HepG2 (cell line): Measurements from ENCODE around the gene CCDC157. TPM values are rescaled to one million over a fixed set of nuclear protein-coding genes. Genes with fewer than 3 reads are reported as not detected.

Experiments
- ERF ChIP-seq: IDR thresholded peaks from 2 replicates; pipeline ENCODE4 v1.6.1; 2018; ENCODE audit warnings: missing biosample characterization, missing genetic modification reagents
- ETV6 ChIP-seq: sonication (generic); formaldehyde crosslinking; conservative IDR thresholded peaks from 2 replicates; pipeline ENCODE4 v1.4.0; 2020; ENCODE audit warnings: missing genetic modification reagents
- FOXA3 ChIP-seq: IDR thresholded peaks from 2 replicates; pipeline ENCODE4 v1.6.1; 2016; ENCODE audit warnings: missing genetic modification reagents, missing compliant biosample characterization
- HNRNPLL ChIP-seq: fragments of 200-400 bp; formaldehyde crosslinking; IDR thresholded peaks from 2 replicates; pipeline ENCODE4 v1.6.1; 2017; ENCODE audit warnings: mild to moderate bottlenecking, low read depth, low read length; ENCODE audit not compliant: poor library complexity, severe bottlenecking
- LCORL ChIP-seq, 2 experiments: fragments of 450-650 bp in 1 of 2; sonication (generic) in 1 of 2; formaldehyde crosslinking in 1 of 2; IDR thresholded peaks; 2 replicates each; pipeline versions ENCODE4 v1.5.0 to v1.6.1; 2017 to 2020; ENCODE audit warnings: antibody characterized with exemption in 1 of 2, missing genetic modification reagents in 1 of 2
- POLR2AphosphoS5 ChIP-seq: IDR thresholded peaks from 2 replicates; pipeline ENCODE4 v1.6.1; 2012; ENCODE audit warnings: low read depth, low read length
- SP5 ChIP-seq: IDR thresholded peaks from 2 replicates; pipeline ENCODE4 v1.6.1; 2016; ENCODE audit warnings: low read depth, borderline replicate concordance
- TFE3 ChIP-seq: IDR thresholded peaks from 2 replicates; pipeline ENCODE4 v1.6.1; 2016
- TGIF2 ChIP-seq: IDR thresholded peaks from 2 replicates; pipeline ENCODE4 v1.6.1; 2016; ENCODE audit warnings: control low read depth, missing compliant biosample characterization
- ZBTB1 ChIP-seq: sonication (generic); formaldehyde crosslinking; IDR thresholded peaks from 2 replicates; pipeline ENCODE4 v1.4.0; 2020; ENCODE audit warnings: missing genetic modification reagents, borderline replicate concordance
- ZHX2 ChIP-seq, 2 experiments: sonication (generic) in 1 of 2; formaldehyde crosslinking in 1 of 2; IDR thresholded peaks; 2 replicates each; pipeline versions ENCODE4 v1.6.1 to v1.9.0; 2014 to 2022; ENCODE audit warnings: antibody characterized with exemption in 1 of 2, borderline replicate concordance in 1 of 2, inconsistent platforms in 1 of 2, low read depth in 1 of 2, missing genetic modification reagents in 1 of 2
- ZNF280B ChIP-seq: sonication (generic); formaldehyde crosslinking; IDR thresholded peaks from 2 replicates; pipeline ENCODE4 v1.5.0; 2020; ENCODE audit warnings: missing genetic modification reagents, mild to moderate bottlenecking, borderline replicate concordance
- ZNF441 ChIP-seq: sonication (generic); formaldehyde crosslinking; IDR thresholded peaks from 2 replicates; pipeline ENCODE4 v1.7.0; 2021; ENCODE audit warnings: missing genetic modification reagents, borderline replicate concordance
- ZNF451 ChIP-seq: sonication (generic); formaldehyde crosslinking; IDR thresholded peaks from 2 replicates; pipeline ENCODE4 v1.5.0; 2020; ENCODE audit warnings: mild to moderate bottlenecking, missing genetic modification reagents
- ZNF589 ChIP-seq: sonication (generic); formaldehyde crosslinking; conservative IDR thresholded peaks from 2 replicates; pipeline ENCODE4 v1.8.0; 2022; ENCODE audit warnings: mild to moderate bottlenecking, moderate library complexity, missing genetic modification reagents
- polyA plus RNA-seq, 8 experiments: library from polyadenylated mRNA; depleted of rRNA in 3 of 8; stranded (reverse) in 7 of 8; unstranded in 1 of 8; fragments of >200 nt; fragmentation: Illumina TruSeq in 4 of 8; extraction: Trizol in 4 of 8; gene quantifications; 2 replicates each; pipeline versions ENCODE4 v1.2.1 to v1.2.3, GENCODE V29; 2011 to 2016; ENCODE audit warnings: low read depth in 4 of 8, missing spikeins in 1 of 8, mixed read lengths in 1 of 8; ENCODE audit not compliant: insufficient read depth in 1 of 8
- total RNA-seq, 5 experiments: library from RNA; depleted of rRNA; stranded (reverse); fragments of >200 nt; fragmentation: Illumina TruSeq; extraction: Trizol; gene quantifications; 2 replicates each; pipeline ENCODE4 v1.2.3, GENCODE V29; 2016; ENCODE audit warnings: low read depth in 1 of 5
- TF ChIP-seq, protein P1 (sequence below): sonication (generic); formaldehyde crosslinking; IDR thresholded peaks from 2 replicates; pipeline ENCODE4 v1.5.0; 2020; ENCODE audit warnings: missing genetic modification reagents

The CCDC157 gene
- total and polyA plus RNA-seq, 2 of the 13 experiments (the other 11 are each of a cell fraction or from before 2014, with no cell fraction given), result 1.4 to 1.6 TPM

DNA sequence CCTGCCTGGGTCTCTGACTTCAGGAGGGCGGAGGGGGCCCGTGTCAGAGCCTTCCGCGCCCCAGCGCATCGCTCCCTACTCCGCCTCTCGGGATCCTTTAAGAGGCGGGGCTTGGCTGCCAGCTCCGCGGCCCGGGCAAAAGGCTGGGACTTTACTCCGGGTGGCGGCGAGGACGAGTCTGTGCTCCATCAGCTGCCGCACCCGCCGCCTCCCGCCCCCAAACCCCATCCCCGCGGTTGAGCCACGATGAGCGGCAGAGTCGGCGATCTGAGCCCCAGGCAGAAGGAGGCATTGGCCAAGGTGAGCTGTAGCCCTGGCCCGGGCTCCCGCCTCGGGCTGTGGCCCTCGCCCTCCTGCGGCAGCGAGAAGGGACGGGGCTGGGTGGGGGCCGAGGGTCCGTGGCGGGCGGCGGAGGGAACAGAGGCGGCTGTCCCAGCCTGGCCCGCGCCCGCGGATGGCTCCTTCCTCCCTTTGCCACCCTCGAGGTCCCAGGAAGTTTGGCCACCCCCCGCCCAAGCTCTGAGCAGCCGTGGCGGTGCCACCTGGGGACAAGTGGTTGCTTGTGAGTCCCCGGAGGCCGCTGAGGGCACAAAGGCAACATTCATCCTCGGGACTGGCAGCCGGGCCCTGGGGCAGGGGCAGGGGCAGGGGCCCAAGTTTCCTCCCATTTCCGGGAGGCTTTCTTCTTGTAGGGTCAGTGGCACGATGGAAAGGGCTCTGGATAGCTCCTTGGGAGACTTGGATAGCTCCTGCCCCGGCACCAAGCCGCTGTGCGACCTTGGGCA, 40.3 kb downstream of the CCDC157 start, which contains the start of gene SEC14L2 (continued):
- TF ChIP-seq POLR2AphosphoS5 (peak; percentile 47; the same call in 1 of the 2 replicates), ZBTB1 (CRISPR knock-in tag) (no peak), ZNF451 (CRISPR knock-in tag) (no peak), LCORL (IDR thresholded peaks at IDR 0.05) (no peak), LCORL (CRISPR knock-in tag; IDR thresholded peaks at IDR 0.05) (no peak), SP5 (CRISPR knock-in tag) (peak; percentile 42; the same call in 1 of the 2 replicates), ZNF589 (CRISPR knock-in tag) (no peak), ZHX2 (IDR thresholded peaks at IDR 0.05; ENCODE audit: low read depth) (no peak), ZHX2 (CRISPR knock-in tag; IDR thresholded peaks at IDR 0.05; ENCODE audit: borderline replicate concordance) (no peak), ETV6 (CRISPR knock-in tag) (no peak), TFE3 (CRISPR knock-in tag) (no peak), HNRNPLL (peak; percentile 60), ZNF441 (CRISPR knock-in tag) (no peak), ZNF280B (CRISPR knock-in tag) (peak; percentile 55; the same call in 1 of the 2 replicates), ERF (CRISPR knock-in tag) (0 out of 2 replicates have a peak, but pooled peaks have one; percentile 18), TGIF2 (no peak; the same call in 1 of the 2 replicates), FOXA3 (no peak)
- TF ChIP-seq, protein P1, sequence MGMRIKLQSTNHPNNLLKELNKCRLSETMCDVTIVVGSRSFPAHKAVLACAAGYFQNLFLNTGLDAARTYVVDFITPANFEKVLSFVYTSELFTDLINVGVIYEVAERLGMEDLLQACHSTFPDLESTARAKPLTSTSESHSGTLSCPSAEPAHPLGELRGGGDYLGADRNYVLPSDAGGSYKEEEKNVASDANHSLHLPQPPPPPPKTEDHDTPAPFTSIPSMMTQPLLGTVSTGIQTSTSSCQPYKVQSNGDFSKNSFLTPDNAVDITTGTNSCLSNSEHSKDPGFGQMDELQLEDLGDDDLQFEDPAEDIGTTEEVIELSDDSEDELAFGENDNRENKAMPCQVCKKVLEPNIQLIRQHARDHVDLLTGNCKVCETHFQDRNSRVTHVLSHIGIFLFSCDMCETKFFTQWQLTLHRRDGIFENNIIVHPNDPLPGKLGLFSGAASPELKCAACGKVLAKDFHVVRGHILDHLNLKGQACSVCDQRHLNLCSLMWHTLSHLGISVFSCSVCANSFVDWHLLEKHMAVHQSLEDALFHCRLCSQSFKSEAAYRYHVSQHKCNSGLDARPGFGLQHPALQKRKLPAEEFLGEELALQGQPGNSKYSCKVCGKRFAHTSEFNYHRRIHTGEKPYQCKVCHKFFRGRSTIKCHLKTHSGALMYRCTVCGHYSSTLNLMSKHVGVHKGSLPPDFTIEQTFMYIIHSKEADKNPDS (CRISPR knock-in tag), result no peak
